Stimulated activated CD4-positive, alpha-beta T cell treated with anti-CD3 and anti-CD28 coated beads, TNF-alpha, amount 100 ng/mL, for 4 hours (primary cell): ENCODE results near the gene NT5C3A.
"Not testable (repeated sequence)": the region's sequence is repeated elsewhere in the genome, so short reads cannot be mapped to it uniquely, and the experiment has no call there.

Source experiments
- DNase-seq, 3 experiments: peaks; one replicate each; pipeline ENCODE4 v3.0.0-alpha.2; 2020; ENCODE audit warnings: low read depth in 3 of 3

The NT5C3A gene

DNA sequence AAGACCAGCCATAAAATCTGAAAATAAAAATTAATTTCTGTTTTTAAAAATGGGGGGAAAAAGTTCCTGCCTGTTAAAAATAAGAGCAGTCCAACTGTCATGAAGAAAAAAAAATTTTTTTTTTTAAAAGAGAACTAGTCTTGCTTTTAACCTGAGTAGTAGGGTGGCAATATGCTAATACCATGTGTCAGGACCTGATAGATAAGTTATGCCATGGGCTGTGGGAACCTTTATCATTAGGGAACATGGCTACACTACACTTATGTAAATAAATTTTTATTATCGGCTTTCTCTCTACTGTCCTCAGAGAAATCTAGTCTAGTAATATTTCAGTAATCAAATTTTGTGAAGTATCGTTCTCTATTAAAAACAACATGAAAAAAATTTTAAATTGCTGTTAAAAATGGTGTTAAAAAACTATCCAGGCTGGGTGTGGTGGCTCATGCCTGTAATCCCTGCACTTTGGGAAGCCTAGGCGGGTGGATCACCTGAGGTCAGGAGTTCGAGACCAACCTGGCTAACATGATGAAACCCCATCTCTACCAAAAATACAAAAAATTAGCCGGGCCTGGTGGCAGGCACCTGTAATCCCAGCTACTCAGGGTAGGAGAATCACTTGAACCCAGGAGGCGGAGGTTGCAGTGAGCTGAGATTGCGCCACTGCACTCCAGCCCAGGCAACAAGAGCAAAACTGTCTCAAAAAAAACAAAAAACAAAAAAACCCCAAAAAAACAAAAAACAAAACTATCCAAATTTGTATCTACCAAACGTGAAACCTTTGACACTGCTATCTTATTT lies 20.7 kb downstream of the NT5C3A start:
- DNase-seq, result no peak

DNA sequence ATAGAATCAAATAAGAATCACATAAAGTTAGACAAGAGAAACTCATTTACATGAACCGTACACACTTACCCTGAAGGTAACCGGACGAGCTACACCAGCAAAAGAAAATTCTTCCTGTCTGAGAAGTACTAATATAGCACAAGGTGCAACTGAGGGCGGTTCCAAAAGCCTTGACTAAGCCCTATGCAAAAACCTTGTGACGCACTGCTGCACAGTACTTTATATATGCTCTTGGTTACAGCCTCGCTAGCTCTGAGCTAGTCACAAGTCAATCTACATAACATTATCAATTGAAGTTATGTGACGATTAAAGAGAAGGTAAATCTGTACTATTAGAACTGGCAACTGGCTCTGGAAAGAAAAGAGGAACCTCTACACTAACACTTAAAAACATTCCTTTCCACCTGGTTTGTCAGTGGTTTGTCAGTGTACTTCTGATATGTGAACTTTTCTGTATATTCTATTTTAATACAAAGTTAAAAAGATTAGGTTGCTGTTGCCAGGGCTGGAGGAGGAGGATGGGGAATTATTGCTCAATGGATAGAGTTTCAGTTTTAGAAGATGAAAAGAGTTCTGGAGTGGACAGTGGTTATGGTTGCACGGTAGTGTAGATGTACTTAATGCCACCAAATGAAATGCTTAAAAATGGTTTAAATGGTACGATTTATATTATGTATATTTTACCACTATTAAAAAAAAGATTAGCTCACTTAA lies 21.6 kb downstream of the NT5C3A start:
- DNase-seq, result peak in 2 of 3 experiments; percentile 34 to 53

GRCh38 chr7:33039903-33040292 lies 22.7 kb downstream of the NT5C3A start:
- no peak for DNase-seq

- DNase-seq, result no peak
Observed at GRCh38 chr7:33039257-33039902, 23.2 kb downstream of the NT5C3A start.

DNA sequence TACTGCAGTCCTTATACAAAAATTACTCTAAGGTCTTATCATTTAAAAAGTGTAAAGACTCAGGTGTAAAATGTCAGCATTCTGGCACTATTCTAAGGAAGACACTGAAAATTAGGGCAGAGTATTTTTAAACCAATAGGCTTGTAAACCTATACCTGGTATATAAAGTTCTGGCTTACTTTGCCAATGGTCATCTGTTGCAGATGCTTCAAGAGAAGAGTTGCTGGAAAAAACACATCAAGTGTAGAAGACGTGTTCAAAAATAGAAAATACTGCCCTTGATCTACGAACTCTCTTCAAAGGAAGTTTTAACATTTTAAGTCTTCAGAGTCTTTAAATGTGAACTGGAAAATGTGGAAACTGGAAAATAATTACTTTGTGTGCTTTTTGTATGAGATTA lies 23.9 kb downstream of the NT5C3A start:
- DNase-seq, result no peak

- DNase-seq, result no peak
Observed at GRCh38 chr7:33035776-33036175, 26.8 kb downstream of the NT5C3A start.

GRCh38 chr7:33024189-33024757 lies 38.3 kb downstream of the NT5C3A start:
- no peak for DNase-seq

GRCh38 chr7:33012364-33012763 lies 50.2 kb downstream of the NT5C3A start:
- no peak for DNase-seq

DNA sequence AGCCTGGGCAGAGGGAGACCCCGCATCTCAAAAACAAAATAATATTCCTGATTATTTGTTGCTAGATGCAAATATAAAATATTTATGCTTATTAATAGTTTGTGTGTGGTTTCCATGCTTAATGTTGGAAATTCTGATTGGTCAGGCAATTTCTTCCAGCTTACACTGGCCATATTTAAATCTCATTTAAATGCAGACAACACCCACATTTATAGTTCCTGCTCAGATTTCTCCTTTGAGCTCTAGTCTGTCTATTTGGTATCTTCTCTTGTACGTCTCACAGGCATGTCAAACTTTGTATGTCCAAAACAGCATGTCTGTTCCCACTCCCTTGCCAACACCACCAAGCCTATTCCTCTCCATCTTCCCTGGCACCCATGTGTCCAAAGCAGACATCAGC lies 52.8 kb downstream of the NT5C3A start:
- DNase-seq, result no peak

DNA sequence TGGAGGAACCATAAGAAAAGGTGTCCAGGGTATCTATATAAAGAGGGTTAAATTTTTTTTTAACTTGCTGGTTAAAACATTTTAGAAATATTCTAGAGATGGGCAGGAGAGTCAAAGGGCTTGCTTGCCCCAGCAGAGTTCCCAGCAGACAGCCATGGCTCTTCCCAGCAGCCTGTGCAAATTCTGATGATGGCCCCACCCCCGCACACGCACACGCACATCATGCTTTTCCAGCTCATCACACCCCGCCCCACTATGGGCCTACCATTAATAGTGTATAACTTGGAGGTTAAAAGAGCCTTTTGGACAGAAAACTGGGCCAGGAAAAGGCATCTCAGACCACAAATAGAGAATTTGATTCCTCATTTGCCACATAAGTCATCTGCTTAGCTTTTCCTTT lies 56.9 kb downstream of the NT5C3A start:
- not testable (repeated sequence) for DNase-seq

- DNase-seq, result not testable (repeated sequence)
Observed at GRCh38 chr7:33005193-33005592, 57.4 kb downstream of the NT5C3A start.

DNA sequence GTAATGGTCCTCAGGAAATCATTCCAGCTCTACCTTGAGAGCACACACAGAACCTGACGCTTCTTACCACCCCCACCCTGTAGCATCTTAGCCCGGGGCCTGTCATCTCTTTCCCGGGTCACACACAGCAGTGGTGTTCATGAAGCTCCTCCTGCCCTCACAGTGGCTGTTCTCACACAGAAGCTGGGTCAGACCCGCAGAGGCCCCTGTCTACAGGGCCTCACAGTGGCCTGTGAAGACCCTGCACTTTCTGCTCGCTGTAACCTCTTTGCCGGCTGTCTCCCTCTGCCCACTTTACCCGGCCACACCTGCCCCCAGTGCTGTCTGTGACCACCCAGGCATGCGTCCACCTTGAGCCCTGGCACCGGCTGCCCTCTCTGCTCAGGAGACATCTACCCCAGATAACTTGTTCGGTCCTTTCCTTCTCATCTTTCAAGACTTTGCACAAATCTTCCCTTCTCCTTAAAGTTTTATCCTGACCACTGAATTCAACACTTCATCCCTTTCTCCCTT lies 58.4 kb downstream of the NT5C3A start:
- not testable (repeated sequence) for DNase-seq

DNA sequence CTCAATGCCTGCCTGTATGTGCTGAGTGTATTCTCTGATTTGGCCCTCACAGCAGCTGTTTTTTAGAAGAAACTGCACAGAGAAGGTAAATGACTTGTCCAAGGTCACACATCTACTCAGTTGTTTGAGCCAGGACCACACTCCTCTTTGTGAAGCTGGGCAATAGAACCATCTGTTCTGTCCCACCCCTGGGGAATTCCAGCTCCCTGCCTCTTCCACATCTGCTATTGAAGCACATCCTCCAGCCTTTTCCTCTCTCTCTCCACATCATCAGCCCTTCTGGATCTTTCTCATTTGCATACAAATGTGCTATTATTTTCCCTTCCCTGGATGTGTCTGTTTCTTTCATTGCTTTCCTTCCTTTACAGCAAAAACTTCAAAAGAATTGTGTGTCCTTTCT lies 59.5 kb downstream of the NT5C3A start:
- not testable (repeated sequence) for DNase-seq

GRCh38 chr7:32999380-32999779 lies 63.2 kb downstream of the NT5C3A start:
- not testable (repeated sequence) for DNase-seq

DNA sequence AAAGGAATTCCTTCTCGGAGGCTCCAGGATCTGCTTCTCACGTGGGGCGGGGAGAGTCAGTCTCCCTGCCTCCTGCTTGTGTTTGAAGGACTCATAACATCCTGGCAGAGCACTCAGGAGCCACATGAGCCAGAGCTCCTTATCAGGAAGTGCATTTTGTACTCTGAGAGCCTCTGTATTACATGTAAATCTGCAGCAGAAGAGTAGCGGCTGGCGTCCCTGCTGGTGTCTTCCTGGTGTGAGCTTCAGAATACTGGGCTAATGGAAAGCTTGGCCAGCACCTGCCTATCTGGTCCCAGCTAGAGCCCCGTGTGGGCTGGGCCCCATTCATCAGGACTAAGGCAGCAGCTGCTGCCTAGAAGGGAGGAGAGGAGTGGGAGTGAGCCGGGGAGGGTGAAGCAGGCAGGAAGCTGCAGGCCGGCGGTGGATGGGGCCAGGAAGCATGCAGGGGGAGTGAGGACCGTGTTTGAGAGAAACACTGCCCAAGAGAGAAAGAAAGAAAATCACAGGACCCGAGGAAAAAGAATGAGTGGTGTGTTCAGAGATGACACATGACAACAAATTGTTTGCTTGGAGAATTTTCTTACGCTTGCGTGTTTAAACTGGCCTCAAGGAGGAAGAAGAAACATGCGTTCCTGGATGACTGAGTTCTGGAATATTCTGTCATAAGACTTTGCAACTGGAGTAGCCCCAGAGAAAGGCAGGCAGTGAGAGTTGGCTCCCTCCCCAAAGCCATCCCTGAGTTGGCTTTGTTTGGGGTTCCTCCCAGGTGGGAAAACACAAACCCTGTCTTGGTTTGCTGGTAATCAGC lies 64.0 kb downstream of the NT5C3A start:
- DNase-seq, result not testable (repeated sequence)

DNA sequence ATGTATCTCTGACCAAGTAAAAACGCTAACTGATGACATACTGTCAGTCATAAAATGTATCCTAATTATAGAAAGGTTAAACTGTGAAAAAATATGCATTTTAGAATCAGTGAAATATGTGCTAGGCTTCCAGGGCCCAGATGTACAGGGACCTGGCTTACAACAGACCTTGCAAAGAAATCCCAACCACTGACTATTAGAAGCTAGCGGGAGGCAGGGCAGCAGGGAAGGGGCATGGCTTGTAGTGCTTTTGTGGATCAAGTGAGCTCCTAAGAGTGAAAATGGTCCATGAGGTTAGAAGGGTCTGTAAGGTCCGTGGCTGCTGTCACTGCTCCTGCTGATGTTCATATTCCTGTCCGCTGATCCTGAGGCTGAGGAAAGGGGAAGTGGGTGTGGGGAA lies 64.6 kb downstream of the NT5C3A start:
- not testable (repeated sequence) for DNase-seq

GRCh38 chr7:32992750-32993149 lies 69.8 kb downstream of the NT5C3A start:
- DNase-seq, result not testable (repeated sequence)

DNA sequence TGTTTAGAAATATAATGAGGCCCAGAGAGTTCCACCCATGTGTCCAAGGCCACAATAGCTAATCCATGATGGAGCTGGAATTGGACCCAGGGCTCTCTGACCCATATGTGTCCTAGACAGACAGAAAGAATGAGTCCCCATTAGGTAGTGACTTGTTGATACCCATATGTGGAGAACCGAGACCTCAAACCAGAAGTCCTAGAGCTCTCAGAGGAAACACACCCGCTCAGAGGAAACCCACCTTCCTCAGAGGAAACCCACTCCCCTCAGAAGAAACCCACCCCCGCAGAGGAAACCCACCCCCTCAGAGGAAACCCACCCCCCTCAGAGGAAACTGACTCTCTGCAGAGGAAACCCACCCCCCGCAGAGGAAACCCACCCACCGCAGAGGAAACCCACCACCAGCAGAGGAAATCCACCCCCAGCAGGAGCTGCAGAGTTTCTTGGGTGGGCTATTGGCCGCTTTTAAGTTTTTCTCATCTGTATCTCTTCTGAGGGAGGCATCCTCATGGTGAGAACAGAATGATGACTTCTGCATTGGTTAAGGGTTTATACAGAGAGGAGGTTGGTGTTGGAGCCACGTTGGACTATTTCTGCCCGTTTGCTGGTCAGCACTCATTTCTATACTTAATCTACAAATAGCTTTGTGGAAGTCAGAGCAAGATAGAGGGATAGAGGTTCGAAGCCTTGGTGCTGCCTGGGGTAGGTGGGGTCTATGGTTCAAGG lies 70.4 kb downstream of the NT5C3A start:
- not testable (repeated sequence) for DNase-seq

DNA sequence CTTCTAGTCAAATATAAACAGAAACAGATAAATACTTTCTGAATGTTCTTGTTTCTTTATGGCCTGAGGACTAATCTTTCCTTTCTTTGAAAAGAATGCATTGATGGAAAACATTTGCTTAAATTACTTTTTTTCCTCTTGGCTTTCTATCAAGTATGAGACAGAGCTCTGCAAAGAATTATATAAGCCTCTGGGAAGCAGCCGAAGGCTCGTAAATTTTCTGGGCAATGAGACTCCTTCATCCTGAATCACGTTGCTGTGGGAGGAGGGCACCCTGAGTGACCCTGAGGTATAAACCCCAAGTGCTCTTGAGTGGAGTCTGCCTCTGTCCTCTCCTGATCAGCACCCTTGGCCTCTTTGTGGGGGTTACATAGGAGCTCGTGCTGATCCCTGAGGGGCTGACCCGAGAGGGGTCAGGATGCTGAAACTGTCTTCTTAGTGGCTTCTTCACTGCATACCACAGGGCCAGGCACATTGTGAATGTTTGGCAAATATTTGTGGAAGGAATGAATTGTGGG lies 71.4 kb downstream of the NT5C3A start:
- not testable (repeated sequence) for DNase-seq

DNA sequence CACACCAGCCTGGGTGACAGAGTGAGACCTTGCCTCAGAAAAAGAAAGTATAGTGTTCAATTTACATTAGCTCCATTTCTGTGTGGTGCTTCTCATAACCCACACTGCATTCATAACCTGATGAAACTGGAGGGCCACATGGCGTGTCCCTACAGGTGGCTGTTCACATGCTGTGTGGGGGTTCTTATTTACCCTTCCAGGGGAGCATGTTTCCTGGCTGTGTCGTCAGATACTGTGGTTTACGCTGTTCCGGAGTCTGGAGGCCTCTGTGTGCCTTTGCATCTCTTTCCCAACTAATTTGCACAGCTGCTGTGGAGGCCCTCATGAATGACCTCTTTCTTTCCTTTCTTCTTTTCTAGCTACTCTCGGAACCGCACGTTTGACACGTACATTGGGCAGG lies 74.4 kb downstream of the NT5C3A start:
- DNase-seq, result not testable (repeated sequence)
